Astrocyte (in vitro differentiated cells and primary cell): ENCODE measurements around the gene NRP1. TPM values are rescaled to one million over a fixed set of nuclear protein-coding genes. Genes with fewer than 3 reads are reported as not detected.

ENCODE experiments used
- DNase-seq: peaks from one replicate; pipeline ENCODE4 v3.0.0-alpha.2; 2010; ENCODE audit warnings: low read depth
- FAIRE-seq: peaks from 2 replicates; lab custom pipeline; 2011; peaks lifted over from hg19 to GRCh38; lab: Jason Lieb, UNC
- H2AFZ ChIP-seq: 2 replicates; pipeline ENCODE4 v1.6.0; 2012; ENCODE audit warnings: low read depth, low read length, inconsistent platforms
- H3K27ac ChIP-seq: 2 replicates; pipeline ENCODE4 v1.5.1; 2011; ENCODE audit warnings: low read depth, low read length, inconsistent platforms
- H3K27me3 ChIP-seq: 2 replicates; pipeline ENCODE4 v1.6.0; 2011; ENCODE audit warnings: low read length, inconsistent platforms; ENCODE audit not compliant: insufficient read depth
- H3K36me3 ChIP-seq: 2 replicates; pipeline ENCODE4 v1.5.1; 2011; ENCODE audit warnings: low read length, inconsistent platforms; ENCODE audit not compliant: insufficient read depth
- H3K4me1 ChIP-seq: 2 replicates; pipeline ENCODE4 v1.5.1; 2011; ENCODE audit warnings: low read length, inconsistent platforms; ENCODE audit not compliant: insufficient read depth
- H3K4me2 ChIP-seq: 2 replicates; pipeline ENCODE4 v1.6.0; 2012; ENCODE audit warnings: low read length, inconsistent platforms
- H3K4me3 ChIP-seq: 2 replicates; pipeline ENCODE4 v1.5.1; 2011; ENCODE audit warnings: low read depth, mild to moderate bottlenecking, low read length, inconsistent platforms; ENCODE audit not compliant: insufficient read depth
- H3K79me2 ChIP-seq: 2 replicates; pipeline ENCODE4 v1.6.0; 2012; ENCODE audit warnings: mild to moderate bottlenecking, low read length, inconsistent platforms; ENCODE audit not compliant: insufficient read depth
- H3K9ac ChIP-seq: 2 replicates; pipeline ENCODE4 v1.6.0; 2012; ENCODE audit warnings: mild to moderate bottlenecking, low read length, inconsistent platforms
- H3K9me3 ChIP-seq: 2 replicates; pipeline ENCODE4 v1.5.1; 2012; ENCODE audit warnings: low read depth, mild to moderate bottlenecking, low read length, inconsistent platforms; ENCODE audit not compliant: insufficient read depth
- H4K20me1 ChIP-seq: 2 replicates; pipeline ENCODE4 v1.6.0; 2012; ENCODE audit warnings: low read length, inconsistent platforms; ENCODE audit not compliant: insufficient read depth
- H3K27ac Mint-ChIP-seq: one replicate; pipeline ENCODE4 v1.8.0; 2021; ENCODE audit warnings: mild to moderate bottlenecking, mixed read lengths; ENCODE audit not compliant: unreplicated experiment
- H3K27me3 Mint-ChIP-seq: one replicate; pipeline ENCODE4 v1.8.0; 2021; ENCODE audit warnings: low read depth, mixed read lengths; ENCODE audit not compliant: unreplicated experiment
- H3K36me3 Mint-ChIP-seq: one replicate; pipeline ENCODE4 v1.8.0; 2021; ENCODE audit warnings: low read depth, mixed read lengths; ENCODE audit not compliant: unreplicated experiment
- H3K4me1 Mint-ChIP-seq: one replicate; pipeline ENCODE4 v1.8.0; 2021; ENCODE audit warnings: low read depth, mixed read lengths; ENCODE audit not compliant: unreplicated experiment
- H3K4me3 Mint-ChIP-seq: one replicate; pipeline ENCODE4 v1.8.0; 2021; ENCODE audit warnings: mild to moderate bottlenecking, moderate library complexity, mixed read lengths; ENCODE audit not compliant: unreplicated experiment
- H3K9me3 Mint-ChIP-seq: one replicate; pipeline ENCODE4 v1.8.0; 2021; ENCODE audit warnings: mild to moderate bottlenecking, mixed read lengths; ENCODE audit not compliant: unreplicated experiment
- EZH2 ChIP-seq: IDR thresholded peaks from 2 replicates; pipeline ENCODE4 v1.6.1; 2012; ENCODE audit warnings: mild to moderate bottlenecking, low read length, inconsistent platforms; ENCODE audit not compliant: insufficient read depth
- total RNA-seq: library from RNA; stranded (reverse); gene quantifications from 2 replicates; pipeline ENCODE4 v1.2.1, GENCODE V29; 2021
- TF ChIP-seq, protein P1 (sequence below): IDR thresholded peaks from 2 replicates; pipeline ENCODE4 v1.5.1; 2011; ENCODE audit warnings: low read depth, mild to moderate bottlenecking, inconsistent platforms, low read length, moderate library complexity; ENCODE audit not compliant: insufficient read depth

The NRP1 gene
- total RNA-seq, 1 donor from 2014 or later = 59.4 TPM

- Histone ChIP-seq H3K27me3 (no peaks in the 10 kb centered on the region), H3K79me2 (no peaks in the 10 kb centered on the region), H3K36me3 (peaks cover 53% of the 10 kb centered on the region), H3K9ac (no peak overlapping the region), H3K9me3 (no peaks in the 10 kb centered on the region), H2AFZ (no peak overlapping the region), H3K27ac (no peak overlapping the region), H4K20me1 (no peaks in the 10 kb centered on the region), H3K4me1 (peaks cover 12% of the 10 kb centered on the region), H3K4me3 (no peak overlapping the region), H3K4me2 (no peak overlapping the region)
- Mint-ChIP-seq H3K36me3 (peaks cover 25% of the 10 kb centered on the region), H3K27me3 (no peaks in the 10 kb centered on the region), H3K4me1 (peaks cover 5% of the 10 kb centered on the region), H3K27ac (no peak overlapping the region), H3K4me3 (no peak overlapping the region), H3K9me3 (no peaks in the 10 kb centered on the region)
- no peak for DNase-seq
- no peak for FAIRE-seq
- TF ChIP-seq, protein P1, sequence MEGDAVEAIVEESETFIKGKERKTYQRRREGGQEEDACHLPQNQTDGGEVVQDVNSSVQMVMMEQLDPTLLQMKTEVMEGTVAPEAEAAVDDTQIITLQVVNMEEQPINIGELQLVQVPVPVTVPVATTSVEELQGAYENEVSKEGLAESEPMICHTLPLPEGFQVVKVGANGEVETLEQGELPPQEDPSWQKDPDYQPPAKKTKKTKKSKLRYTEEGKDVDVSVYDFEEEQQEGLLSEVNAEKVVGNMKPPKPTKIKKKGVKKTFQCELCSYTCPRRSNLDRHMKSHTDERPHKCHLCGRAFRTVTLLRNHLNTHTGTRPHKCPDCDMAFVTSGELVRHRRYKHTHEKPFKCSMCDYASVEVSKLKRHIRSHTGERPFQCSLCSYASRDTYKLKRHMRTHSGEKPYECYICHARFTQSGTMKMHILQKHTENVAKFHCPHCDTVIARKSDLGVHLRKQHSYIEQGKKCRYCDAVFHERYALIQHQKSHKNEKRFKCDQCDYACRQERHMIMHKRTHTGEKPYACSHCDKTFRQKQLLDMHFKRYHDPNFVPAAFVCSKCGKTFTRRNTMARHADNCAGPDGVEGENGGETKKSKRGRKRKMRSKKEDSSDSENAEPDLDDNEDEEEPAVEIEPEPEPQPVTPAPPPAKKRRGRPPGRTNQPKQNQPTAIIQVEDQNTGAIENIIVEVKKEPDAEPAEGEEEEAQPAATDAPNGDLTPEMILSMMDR = no peak
- no peak for TF ChIP-seq EZH2
These were observed 133.2 kb downstream of the NRP1 start for GRCh38 chr10:33201056-33201780.

- H3K9me3 Mint-ChIP-seq = no peaks in the 10 kb centered on the region
- TF ChIP-seq EZH2 = no peak
- TF ChIP-seq, protein P1 = no peak
- Histone ChIP-seq H3K36me3 (peaks cover 40% of the 10 kb centered on the region), H3K9me3 (no peaks in the 10 kb centered on the region), H3K27me3 (no peaks in the 10 kb centered on the region), H2AFZ (no peak overlapping the region), H3K27ac (no peak overlapping the region), H3K4me2 (no peak overlapping the region), H3K4me1 (peaks cover 24% of the 10 kb centered on the region), H3K9ac (no peak overlapping the region), H3K79me2 (no peaks in the 10 kb centered on the region), H3K4me3 (no peak overlapping the region), H4K20me1 (no peaks in the 10 kb centered on the region)
- no peak overlapping the region for H3K27ac Mint-ChIP-seq
- peaks cover 21% of the 10 kb centered on the region for H3K36me3 Mint-ChIP-seq
- FAIRE-seq (no peak), DNase-seq (no peak)
- no peaks in the 10 kb centered on the region for H3K27me3 Mint-ChIP-seq
- no peak overlapping the region for H3K4me3 Mint-ChIP-seq
- H3K4me1 Mint-ChIP-seq = peaks cover 16% of the 10 kb centered on the region
These were observed 134.7 kb downstream of the NRP1 start for GRCh38 chr10:33199731-33200232.

GRCh38 chr10:33198610-33199009 lies 135.9 kb downstream of the NRP1 start:
- H3K27ac ChIP-seq = no peak overlapping the region
- H4K20me1 ChIP-seq = no peaks in the 10 kb centered on the region
- Mint-ChIP-seq H3K4me3 (no peak overlapping the region), H3K27ac (no peak overlapping the region), H3K36me3 (peaks cover 16% of the 10 kb centered on the region), H3K9me3 (no peaks in the 10 kb centered on the region), H3K4me1 (peaks cover 21% of the 10 kb centered on the region), H3K27me3 (no peaks in the 10 kb centered on the region)
- FAIRE-seq (no peak), DNase-seq (no peak)
- H3K4me1 ChIP-seq = peaks cover 34% of the 10 kb centered on the region
- H3K36me3 ChIP-seq = peaks cover 48% of the 10 kb centered on the region
- H3K9me3 ChIP-seq = no peaks in the 10 kb centered on the region
- H3K4me2 ChIP-seq = no peak overlapping the region
- H3K4me3 ChIP-seq = no peak overlapping the region
- no peaks in the 10 kb centered on the region for H3K27me3 ChIP-seq
- no peak overlapping the region for H3K9ac ChIP-seq
- TF ChIP-seq, protein P1 = no peak
- no peak for TF ChIP-seq EZH2
- H3K79me2 ChIP-seq = no peaks in the 10 kb centered on the region
- no peak overlapping the region for H2AFZ ChIP-seq
